GM18858 (cell line): ENCODE data around the gene GABRD.
"Not testable (repeated sequence)": the region's sequence is repeated elsewhere in the genome, so short reads cannot be mapped to it uniquely, and the experiment has no call there.

Source experiments
- ATAC-seq: cut with Tn5 transposase; IDR thresholded peaks from one replicate; pipeline ENCODE4 v1.9.1; 2021; ENCODE audit not compliant: unreplicated experiment

GABRD gene

GRCh38 chr1:2019172-2019543 is at the start of gene GABRD:
TSS of gene GABRD (plus strand) at chr1:2019345. CDS start at chr1:2019424, 79 bp downstream.
- no peak for ATAC-seq

GRCh38 chr1:1969505-1969900 is 49.6 kb upstream of the GABRD start:
- no peak for ATAC-seq

- ATAC-seq: no peak
Observed at GRCh38 chr1:1969953-1970716, 49.0 kb upstream of the GABRD start.

GRCh38 chr1:1971017-1971416 is 48.1 kb upstream of the GABRD start:
- no peak for ATAC-seq

GRCh38 chr1:1971688-1972087 is 47.5 kb upstream of the GABRD start:
- no peak for ATAC-seq

- no peak for ATAC-seq
Observed at GRCh38 chr1:1972976-1973715, 46.0 kb upstream of the GABRD start.

- ATAC-seq: no peak
Observed at GRCh38 chr1:1973716-1974642, 45.2 kb upstream of the GABRD start.

GRCh38 chr1:1974834-1975233 is 44.3 kb upstream of the GABRD start:
- no peak for ATAC-seq

GRCh38 chr1:1975535-1975934 is 43.6 kb upstream of the GABRD start:
- ATAC-seq: no peak

- ATAC-seq: no peak
Observed at GRCh38 chr1:1976031-1976430, 43.1 kb upstream of the GABRD start.

- ATAC-seq: no peak
Observed at GRCh38 chr1:1978108-1978507, 41.0 kb upstream of the GABRD start.

GRCh38 chr1:1978690-1979481 is 40.3 kb upstream of the GABRD start:
- ATAC-seq: not testable (repeated sequence)

GRCh38 chr1:1979482-1980165 is 39.5 kb upstream of the GABRD start:
- no peak for ATAC-seq

- no peak for ATAC-seq
Observed at GRCh38 chr1:1980467-1981141, 38.5 kb upstream of the GABRD start.

- no peak for ATAC-seq
Observed at GRCh38 chr1:1981142-1981500, 38.0 kb upstream of the GABRD start.

GRCh38 chr1:1981631-1982327 is 37.4 kb upstream of the GABRD start:
- not testable (repeated sequence) for ATAC-seq

GRCh38 chr1:1982379-1983232 is 36.5 kb upstream of the GABRD start:
- no peak for ATAC-seq

GRCh38 chr1:1984560-1985070 is 34.5 kb upstream of the GABRD start:
- ATAC-seq: no peak
